ENCODE results near the gene TMEM132C.

TMEM132C gene

GRCh38 chr12:128420163-128420562 is 153.2 kb downstream of the TMEM132C start:
- DNase-seq (ENCODE audit: low read depth) = no peak

GRCh38 chr12:128421375-128421774 is 154.4 kb downstream of the TMEM132C start:
- DNase-seq (ENCODE audit: low read depth) = no peak

GRCh38 chr12:128423205-128423604 is 156.2 kb downstream of the TMEM132C start:
- DNase-seq (ENCODE audit: low read depth) = no peak

GRCh38 chr12:128424931-128425431 is 158.0 kb downstream of the TMEM132C start:
- DNase-seq (ENCODE audit: low read depth) = no peak

GRCh38 chr12:128425666-128426331 is 158.8 kb downstream of the TMEM132C start:
- no peak for DNase-seq (ENCODE audit: low read depth)

- no peak for DNase-seq (ENCODE audit: low read depth)
Measured at GRCh38 chr12:128426511-128426910, 159.5 kb downstream of the TMEM132C start.

GRCh38 chr12:128439796-128440195 is 172.8 kb downstream of the TMEM132C start:
- DNase-seq (ENCODE audit: low read depth) = no peak

- DNase-seq (ENCODE audit: low read depth) = no peak
Measured at GRCh38 chr12:128442096-128442495, 175.1 kb downstream of the TMEM132C start.

- DNase-seq (ENCODE audit: low read depth) = no peak
Measured at GRCh38 chr12:128444598-128444997, 177.6 kb downstream of the TMEM132C start.

GRCh38 chr12:128445415-128446127 is 178.6 kb downstream of the TMEM132C start:
- DNase-seq (ENCODE audit: low read depth) = no peak

GRCh38 chr12:128449146-128449894 is 182.3 kb downstream of the TMEM132C start:
- DNase-seq (ENCODE audit: low read depth) = no peak

- no peak for DNase-seq (ENCODE audit: low read depth)
Measured at GRCh38 chr12:128450810-128451209, 183.8 kb downstream of the TMEM132C start.

GRCh38 chr12:128455851-128456250 is 188.9 kb downstream of the TMEM132C start:
- no peak for DNase-seq (ENCODE audit: low read depth)

GRCh38 chr12:128456922-128457321 is 190.0 kb downstream of the TMEM132C start:
- no peak for DNase-seq (ENCODE audit: low read depth)

- DNase-seq (ENCODE audit: low read depth) = no peak
Measured at GRCh38 chr12:128458301-128458974, 191.5 kb downstream of the TMEM132C start.

GRCh38 chr12:128459067-128459466 is 192.1 kb downstream of the TMEM132C start:
- no peak for DNase-seq (ENCODE audit: low read depth)

GRCh38 chr12:128463881-128464280 is 196.9 kb downstream of the TMEM132C start:
- no peak for DNase-seq (ENCODE audit: low read depth)

- DNase-seq (ENCODE audit: low read depth) = no peak
Measured at GRCh38 chr12:128467882-128468281, 200.9 kb downstream of the TMEM132C start.

- no peak for DNase-seq (ENCODE audit: low read depth)
Measured at GRCh38 chr12:128468926-128469325, 202.0 kb downstream of the TMEM132C start.

- no peak for DNase-seq (ENCODE audit: low read depth)
Measured at GRCh38 chr12:128471491-128471890, 204.5 kb downstream of the TMEM132C start.

- DNase-seq (ENCODE audit: low read depth) = no peak
Measured at GRCh38 chr12:128474916-128475315, 207.9 kb downstream of the TMEM132C start.

- DNase-seq (ENCODE audit: low read depth) = no peak
Measured at GRCh38 chr12:128476266-128476665, 209.3 kb downstream of the TMEM132C start.

Measured in activated gamma-delta T cell treated with anti-CD3 and anti-CD28 coated beads, Interleukin-2, amount 50 U/mL, for 16 hours (primary cell).